Measurements from ENCODE around the gene ETFBKMT. TPM values are rescaled to one million over a fixed set of nuclear protein-coding genes. Genes with fewer than 3 reads are reported as not detected.

ETFBKMT gene
- total RNA-seq, 1 donor from 2014 or later: 3.4 TPM

DNA sequence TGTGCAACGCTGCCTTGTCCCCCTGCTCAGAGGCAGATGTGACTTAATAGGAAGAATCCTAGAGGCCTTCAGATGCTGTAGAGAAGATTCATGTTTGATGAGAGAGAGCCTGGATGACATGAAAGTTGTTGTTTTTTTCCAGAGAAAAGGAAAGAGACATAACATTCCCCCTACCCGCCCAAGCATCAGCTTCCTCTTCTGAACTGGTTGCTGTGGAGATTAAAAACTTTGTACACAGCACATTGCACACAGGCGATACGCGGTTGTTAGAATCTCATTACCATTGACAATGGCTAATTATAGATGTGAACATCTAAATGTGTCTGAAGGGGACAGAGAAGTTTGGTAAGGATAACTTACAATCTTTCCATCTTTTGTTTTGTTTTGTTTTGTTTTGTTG is 13.6 kb upstream of the ETFBKMT start:
- Mint-ChIP-seq H3K27ac (ENCODE audit: unreplicated experiment) (no peak overlapping the region), H3K27me3 (ENCODE audit: low read depth) (no peaks in the 10 kb centered on the region), H3K4me1 (ENCODE audit: low read depth) (peaks cover 4% of the 10 kb centered on the region), H3K9me3 (ENCODE audit: low read depth) (no peaks in the 10 kb centered on the region), H3K36me3 (ENCODE audit: low read depth) (no peaks in the 10 kb centered on the region), H3K4me3 (ENCODE audit: unreplicated experiment) (no peak overlapping the region)
- TF ChIP-seq, protein P1, sequence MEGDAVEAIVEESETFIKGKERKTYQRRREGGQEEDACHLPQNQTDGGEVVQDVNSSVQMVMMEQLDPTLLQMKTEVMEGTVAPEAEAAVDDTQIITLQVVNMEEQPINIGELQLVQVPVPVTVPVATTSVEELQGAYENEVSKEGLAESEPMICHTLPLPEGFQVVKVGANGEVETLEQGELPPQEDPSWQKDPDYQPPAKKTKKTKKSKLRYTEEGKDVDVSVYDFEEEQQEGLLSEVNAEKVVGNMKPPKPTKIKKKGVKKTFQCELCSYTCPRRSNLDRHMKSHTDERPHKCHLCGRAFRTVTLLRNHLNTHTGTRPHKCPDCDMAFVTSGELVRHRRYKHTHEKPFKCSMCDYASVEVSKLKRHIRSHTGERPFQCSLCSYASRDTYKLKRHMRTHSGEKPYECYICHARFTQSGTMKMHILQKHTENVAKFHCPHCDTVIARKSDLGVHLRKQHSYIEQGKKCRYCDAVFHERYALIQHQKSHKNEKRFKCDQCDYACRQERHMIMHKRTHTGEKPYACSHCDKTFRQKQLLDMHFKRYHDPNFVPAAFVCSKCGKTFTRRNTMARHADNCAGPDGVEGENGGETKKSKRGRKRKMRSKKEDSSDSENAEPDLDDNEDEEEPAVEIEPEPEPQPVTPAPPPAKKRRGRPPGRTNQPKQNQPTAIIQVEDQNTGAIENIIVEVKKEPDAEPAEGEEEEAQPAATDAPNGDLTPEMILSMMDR (IDR thresholded peaks at IDR 0.05): no peak
- DNase-seq (ENCODE audit: low spot score): no peak

DNA sequence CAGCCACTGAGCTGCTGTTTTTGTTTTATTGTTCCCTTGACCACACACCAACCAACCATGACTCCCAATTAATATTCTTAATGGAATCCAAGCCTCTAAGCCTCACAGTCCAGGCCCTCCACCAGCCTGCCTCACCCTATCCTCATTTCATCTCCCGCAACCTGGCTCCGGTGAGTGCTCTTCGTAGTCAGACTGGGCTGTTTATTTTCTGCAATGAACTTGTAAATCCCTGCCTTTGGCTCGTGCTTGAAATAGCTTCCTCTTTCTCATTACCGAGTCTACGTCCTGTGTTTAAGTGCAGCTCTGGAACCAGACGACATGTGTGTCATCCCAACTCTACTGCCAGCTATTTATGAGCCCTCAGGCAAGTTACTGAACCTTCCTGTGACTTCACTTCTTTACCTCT is 12.4 kb upstream of the ETFBKMT start:
- H3K36me3 Mint-ChIP-seq (ENCODE audit: low read depth): no peaks in the 10 kb centered on the region
- TF ChIP-seq, protein P1 (IDR thresholded peaks at IDR 0.05): no peak
- no peak overlapping the region for H3K27ac Mint-ChIP-seq (ENCODE audit: unreplicated experiment)
- no peak overlapping the region for H3K4me3 Mint-ChIP-seq (ENCODE audit: unreplicated experiment)
- H3K9me3 Mint-ChIP-seq (ENCODE audit: low read depth): no peaks in the 10 kb centered on the region
- DNase-seq (ENCODE audit: low spot score): no peak
- peaks cover 4% of the 10 kb centered on the region for H3K4me1 Mint-ChIP-seq (ENCODE audit: low read depth)
- H3K27me3 Mint-ChIP-seq (ENCODE audit: low read depth): no peaks in the 10 kb centered on the region

DNA sequence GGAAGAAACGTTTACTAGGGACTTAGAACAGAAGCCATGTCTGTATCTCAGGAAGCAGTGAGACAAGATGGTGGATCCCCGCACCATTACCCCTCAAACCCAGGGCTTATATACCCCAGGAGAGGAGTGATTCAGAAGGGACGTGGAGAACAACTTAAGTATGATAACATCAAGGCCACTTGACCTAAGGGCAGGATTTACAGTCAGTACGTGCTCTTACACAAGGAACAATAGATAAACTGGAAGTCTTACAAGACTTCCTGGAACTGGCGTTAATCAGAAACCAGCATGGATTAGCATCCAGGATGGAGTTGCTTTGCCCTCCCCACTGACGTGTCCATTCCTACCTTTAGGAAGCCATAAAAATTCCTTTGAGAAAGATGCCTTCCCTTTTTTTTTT is 8.6 kb upstream of the ETFBKMT start:
- Mint-ChIP-seq H3K27ac (ENCODE audit: unreplicated experiment) (no peak overlapping the region), H3K4me3 (ENCODE audit: unreplicated experiment) (no peak overlapping the region)

DNA sequence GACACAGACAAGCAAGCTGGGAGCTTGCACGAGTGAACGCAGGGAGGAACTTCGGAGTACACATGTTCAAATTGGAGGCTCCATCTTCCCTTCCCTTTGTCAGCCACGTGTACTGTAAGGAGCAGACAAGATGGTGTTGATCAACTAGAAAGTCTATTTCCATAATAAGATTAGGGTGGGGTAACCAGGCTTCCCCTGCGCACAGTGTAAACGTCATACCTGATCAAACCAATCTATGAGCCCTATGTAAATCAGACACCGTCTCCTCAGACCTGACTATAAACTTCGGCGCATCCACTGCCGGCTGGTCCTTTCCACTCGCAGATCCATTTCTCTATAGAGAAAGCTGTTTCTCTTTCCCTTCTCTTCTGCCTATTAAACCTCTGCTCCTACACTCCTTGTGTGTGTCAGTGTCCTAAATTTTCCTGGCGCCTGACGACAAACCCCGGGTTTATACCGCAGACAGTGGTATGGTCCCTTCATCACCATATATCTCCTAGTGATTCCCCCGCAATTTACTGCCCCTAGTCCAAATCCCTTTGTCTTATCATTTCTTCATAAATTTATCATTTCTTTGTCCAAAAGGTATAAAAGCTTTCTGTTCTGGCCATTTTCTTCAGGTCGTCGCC is 7.5 kb upstream of the ETFBKMT start:
- DNase-seq (ENCODE audit: low spot score): no peak
- Mint-ChIP-seq H3K4me1 (ENCODE audit: low read depth) (peaks cover 6% of the 10 kb centered on the region), H3K27ac (ENCODE audit: unreplicated experiment) (no peak overlapping the region), H3K27me3 (ENCODE audit: low read depth) (no peaks in the 10 kb centered on the region), H3K36me3 (ENCODE audit: low read depth) (no peaks in the 10 kb centered on the region), H3K4me3 (ENCODE audit: unreplicated experiment) (no peak overlapping the region), H3K9me3 (ENCODE audit: low read depth) (no peaks in the 10 kb centered on the region)
- TF ChIP-seq, protein P1 (IDR thresholded peaks at IDR 0.05): no peak

More for the DNA sequence above, 8.6 kb upstream of the ETFBKMT start:
- peaks cover 6% of the 10 kb centered on the region for H3K4me1 Mint-ChIP-seq (ENCODE audit: low read depth)
- DNase-seq (ENCODE audit: low spot score): no peak
- TF ChIP-seq, protein P1 (IDR thresholded peaks at IDR 0.05): no peak
- no peaks in the 10 kb centered on the region for H3K36me3 Mint-ChIP-seq (ENCODE audit: low read depth)
- no peaks in the 10 kb centered on the region for H3K9me3 Mint-ChIP-seq (ENCODE audit: low read depth)
- H3K27me3 Mint-ChIP-seq (ENCODE audit: low read depth): no peaks in the 10 kb centered on the region

DNA sequence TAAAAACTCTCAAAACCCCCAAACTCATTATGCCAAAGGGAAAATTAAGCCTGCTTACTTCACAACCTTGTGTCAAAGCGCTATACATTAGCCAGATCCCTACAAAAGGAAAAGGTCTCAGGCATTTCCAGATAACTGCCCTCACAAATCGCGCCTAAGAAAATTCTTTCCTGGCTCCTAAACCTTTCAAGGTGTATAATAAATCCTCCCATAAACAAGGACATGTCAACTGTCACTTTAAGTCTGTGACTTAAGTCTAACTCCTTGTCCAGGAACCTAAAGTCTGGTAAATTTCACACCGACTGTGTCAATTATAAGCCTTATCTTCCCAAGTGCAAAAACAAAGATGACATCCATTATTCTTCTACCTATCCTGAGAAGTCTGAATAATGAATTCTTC is 4.3 kb upstream of the ETFBKMT start:
- Mint-ChIP-seq H3K27ac (ENCODE audit: unreplicated experiment) (no peak overlapping the region), H3K4me1 (ENCODE audit: low read depth) (peaks cover 12% of the 10 kb centered on the region), H3K36me3 (ENCODE audit: low read depth) (no peaks in the 10 kb centered on the region), H3K9me3 (ENCODE audit: low read depth) (no peaks in the 10 kb centered on the region), H3K4me3 (ENCODE audit: unreplicated experiment) (no peak overlapping the region), H3K27me3 (ENCODE audit: low read depth) (no peaks in the 10 kb centered on the region)
- TF ChIP-seq, protein P1 (IDR thresholded peaks at IDR 0.05): no peak
- no peak for DNase-seq (ENCODE audit: low spot score)
